CD4-positive, alpha-beta T cell treated with Interleukin-1 beta for 1 hour (primary cell): ENCODE results near the gene GNB4.

Experiments
- DNase-seq, 2 donors: peaks; one replicate each; pipeline ENCODE4 v3.0.0-alpha.2; 2020 to 2022

GNB4 gene

DNA sequence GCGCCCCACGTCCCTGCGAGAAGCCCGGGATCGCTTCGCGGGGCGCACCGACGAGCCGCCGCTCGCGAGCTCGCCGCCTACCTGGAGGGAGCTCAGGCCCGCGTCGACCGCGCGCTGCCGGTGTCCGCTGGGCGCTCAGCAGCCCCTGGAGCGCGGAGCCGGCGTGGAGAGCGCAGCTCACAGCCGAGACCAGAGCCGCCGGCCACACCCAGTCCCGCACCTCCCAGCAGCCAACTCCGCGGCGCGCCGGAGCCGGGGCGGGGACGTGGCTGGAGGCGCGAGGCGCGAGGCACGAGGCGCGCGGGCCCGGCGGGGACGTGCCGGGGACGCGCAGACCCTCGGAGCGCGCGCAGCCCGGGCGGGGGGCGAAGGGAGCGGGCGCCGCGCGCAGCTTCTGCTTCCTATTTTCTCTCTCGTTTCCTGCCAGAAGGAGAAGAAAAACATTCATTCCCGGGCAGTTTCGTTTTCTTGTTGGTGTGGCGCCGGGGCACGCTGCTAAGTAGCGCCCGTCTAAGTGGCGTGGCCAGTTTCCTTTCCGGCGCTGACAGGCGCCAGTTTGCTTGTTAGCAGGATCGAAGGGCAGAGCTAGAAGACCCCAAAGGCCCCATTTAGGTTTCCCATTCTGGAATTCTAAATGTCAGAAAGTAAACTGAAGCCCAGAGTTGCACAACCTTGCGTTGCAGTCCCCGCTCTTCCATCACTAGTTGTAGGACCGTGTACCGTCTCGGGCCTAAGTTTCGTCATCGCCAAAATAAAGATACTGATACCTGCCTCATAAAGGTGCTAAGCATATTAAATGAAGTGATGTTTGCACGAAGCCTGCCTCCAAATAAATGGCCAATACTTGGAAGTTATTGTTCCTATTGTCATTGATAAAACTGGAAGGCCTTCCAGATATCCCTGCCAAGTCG lies at the start of gene GNB4:
TSS of gene GNB4 (minus strand) at position 206 of the 911 bp plus-strand sequence. CDS start 25,270 bp downstream, outside the sequence.
- peak; percentile 38 to 76 for DNase-seq

- DNase-seq: no peak
Measured at GRCh38 chr3:179495483-179495882, 44.2 kb upstream of the GNB4 start.

GRCh38 chr3:179493260-179493659 lies 42.0 kb upstream of the GNB4 start:
- no peak for DNase-seq

DNA sequence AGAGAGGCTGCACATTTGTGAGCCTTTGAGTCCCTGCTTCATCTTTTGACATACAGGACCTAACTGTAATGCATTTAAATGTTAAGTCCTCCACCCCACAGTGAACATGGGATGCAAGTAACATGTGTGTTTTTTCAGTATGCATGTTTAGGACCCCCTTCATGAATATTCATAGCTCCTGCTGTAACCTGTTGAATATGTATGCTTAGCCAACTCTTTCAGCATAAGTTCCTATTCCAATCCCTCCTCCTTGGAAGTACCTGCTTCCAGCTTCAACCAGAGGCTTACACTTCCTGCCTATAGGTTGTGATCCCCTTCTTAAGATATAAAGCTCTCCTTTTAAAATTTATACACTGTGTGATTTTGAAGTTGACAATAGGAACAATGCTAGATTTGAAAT lies 36.9 kb upstream of the GNB4 start:
- DNase-seq: no peak

GRCh38 chr3:179486806-179487205 lies 35.5 kb upstream of the GNB4 start:
- DNase-seq: no peak

DNA sequence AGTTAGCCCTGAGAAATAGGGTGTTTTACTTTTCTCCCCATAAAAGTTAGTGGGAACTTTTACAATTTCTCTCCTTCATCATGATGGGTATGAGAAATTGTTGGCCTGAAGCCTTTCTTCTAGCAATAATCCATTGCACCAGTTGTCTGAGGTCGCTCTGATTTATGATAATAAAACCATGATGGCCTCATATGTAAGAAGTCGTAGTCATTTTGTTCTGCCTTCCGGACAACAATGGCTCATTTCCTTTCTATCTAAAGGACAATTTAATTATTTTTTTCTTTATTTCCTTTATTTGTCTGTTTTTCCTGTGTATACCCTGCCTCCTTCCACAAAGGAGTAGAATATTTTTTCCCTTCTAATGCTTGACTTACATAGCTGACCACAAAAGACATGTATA lies 31.6 kb upstream of the GNB4 start:
- DNase-seq: no peak

DNA sequence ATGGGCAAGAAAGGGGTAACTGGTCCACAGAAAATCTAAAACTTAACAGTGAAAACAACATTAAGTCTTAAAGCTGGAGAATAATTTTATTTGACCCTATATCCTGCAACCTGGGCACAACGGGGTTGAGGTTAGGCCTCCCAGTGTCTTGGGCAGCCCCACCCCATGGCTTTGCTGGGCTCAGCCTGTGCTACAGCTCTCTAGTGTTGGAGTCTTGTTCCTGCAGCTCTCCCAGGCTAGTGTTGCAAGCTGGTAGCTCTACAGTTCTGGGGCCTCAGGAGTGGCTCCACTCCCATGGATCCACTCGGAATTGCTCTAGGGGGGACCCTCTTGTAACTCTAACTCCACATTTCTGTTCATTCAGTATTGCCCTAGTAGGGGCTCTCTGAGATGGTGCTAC lies 24.9 kb upstream of the GNB4 start:
- no peak for DNase-seq

DNA sequence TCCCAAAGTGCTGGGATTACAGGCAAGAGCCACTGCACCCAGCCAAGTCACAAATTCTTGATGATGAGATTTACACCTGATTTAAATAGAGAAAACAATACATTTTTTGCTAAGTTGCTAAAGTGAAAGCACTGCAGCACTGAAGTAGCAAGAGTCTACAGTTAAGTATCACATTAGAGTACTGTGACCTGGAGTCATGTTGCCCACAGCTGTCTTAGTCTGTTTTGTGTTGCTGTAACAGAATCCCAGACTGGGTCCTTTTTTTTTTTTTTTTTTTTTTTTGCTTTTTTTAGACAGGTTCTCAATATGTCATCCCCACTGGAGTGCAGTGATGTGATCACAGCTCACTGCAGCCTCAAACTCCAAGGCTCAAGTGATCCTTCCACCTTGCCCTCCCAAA lies 23.2 kb upstream of the GNB4 start:
- DNase-seq: no peak

GRCh38 chr3:179473565-179473964 lies 22.3 kb upstream of the GNB4 start:
- no peak for DNase-seq

GRCh38 chr3:179464323-179465092 lies 13.2 kb upstream of the GNB4 start:
- DNase-seq: no peak

- DNase-seq: no peak
Measured at GRCh38 chr3:179463319-179463718, 12.0 kb upstream of the GNB4 start.

DNA sequence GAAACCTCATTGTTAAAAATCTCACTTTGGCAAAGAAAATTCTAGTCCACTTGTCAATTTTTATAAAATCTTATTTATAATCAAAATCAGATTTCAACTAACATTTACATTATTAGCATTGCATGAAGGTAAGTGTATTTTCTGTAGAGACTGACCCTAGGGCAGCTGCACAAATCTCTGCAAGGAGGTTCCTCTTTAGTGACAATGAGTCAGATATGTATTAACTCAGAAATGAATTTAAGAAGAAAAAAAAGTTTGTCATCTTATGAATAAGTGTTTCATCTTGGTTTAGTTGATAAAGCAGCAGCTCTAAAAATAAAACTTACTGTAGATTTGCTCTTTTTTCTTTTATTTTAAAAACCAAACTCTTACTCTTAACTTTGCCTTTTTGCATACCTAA lies 9.0 kb upstream of the GNB4 start:
- no peak for DNase-seq

DNA sequence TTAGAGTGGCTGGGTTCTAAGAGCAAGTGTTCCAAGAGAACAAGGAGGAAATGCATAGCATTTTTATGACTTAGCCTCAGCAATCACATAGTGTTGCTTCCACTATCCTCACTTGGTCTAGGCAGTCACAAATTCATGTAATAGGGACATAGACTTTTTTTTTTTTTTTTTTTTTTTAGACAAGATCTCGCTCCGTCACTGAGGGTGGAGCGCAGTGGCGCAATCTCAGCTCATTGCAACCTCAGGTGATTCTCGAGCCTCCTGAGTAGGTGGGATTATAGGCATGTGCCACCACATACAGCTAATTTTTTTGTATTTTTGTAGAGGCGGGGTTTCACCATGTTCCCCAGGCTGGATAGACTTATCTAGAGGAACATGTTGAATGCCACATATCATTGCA lies 4.7 kb upstream of the GNB4 start:
- no peak for DNase-seq

DNA sequence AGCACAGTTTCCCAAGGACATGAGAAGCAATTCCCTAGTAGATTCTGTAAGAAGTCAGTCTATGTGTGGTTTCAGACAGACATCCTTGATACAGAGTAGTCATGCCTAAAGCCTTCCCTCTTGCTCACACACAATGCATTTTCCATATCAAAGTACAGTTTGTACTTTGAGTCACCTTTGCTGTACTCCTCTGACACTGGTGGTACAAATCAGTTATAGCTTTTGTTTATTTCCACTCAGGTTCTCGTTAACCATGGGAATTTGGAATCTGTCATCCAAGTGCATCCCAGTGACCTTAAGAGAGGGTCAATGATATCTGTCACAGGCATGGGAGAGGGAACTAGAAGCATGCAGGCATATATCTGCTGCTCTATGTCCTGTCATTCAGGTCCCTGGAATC lies 3.6 kb upstream of the GNB4 start:
- no peak for DNase-seq

GRCh38 chr3:179453967-179454366 lies 2.7 kb upstream of the GNB4 start:
- no peak for DNase-seq

DNA sequence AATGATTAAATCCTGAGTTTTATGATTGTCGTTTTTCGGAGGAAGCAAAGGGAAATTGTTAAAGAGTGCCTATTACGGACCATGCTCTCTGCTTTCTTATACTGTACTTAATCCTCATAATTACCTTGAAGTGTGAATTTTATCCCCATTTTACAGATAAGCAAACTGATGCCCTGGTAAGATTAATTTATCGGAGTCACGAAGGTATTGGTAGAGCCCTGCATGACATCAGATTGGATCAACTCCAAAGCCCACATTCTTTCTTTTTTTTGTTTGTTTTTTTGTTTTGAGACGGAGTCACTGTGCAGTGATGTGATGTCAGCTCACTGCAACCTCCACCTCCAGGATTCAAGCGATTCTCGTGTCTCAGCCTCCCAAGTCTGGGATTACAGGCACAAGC lies 1.6 kb upstream of the GNB4 start:
- DNase-seq: no peak

DNA sequence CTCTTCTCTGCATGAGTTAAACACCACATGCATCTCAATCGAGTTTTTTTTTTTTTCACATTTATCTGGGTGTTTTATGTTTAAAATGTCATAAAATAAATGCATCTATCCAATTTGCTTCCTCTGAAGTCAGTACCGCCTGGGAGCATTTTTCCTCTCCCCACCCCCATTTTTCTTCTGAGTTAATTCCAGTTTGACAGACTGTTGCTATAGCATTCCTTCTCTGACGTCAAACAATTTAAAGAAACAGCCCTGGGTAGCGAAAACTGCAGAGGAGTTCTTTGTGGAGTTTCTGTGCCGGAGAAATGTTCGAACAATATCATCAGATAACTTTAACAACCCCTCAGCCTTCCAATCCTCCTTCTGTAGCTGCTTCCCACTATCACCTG lies 900 bp upstream of the GNB4 start:
- DNase-seq: no peak

- no peak for DNase-seq
Measured at GRCh38 chr3:179450901-179451264, 387 bp downstream of the GNB4 start.

- DNase-seq: no peak
Measured at GRCh38 chr3:179450261-179450701, 989 bp downstream of the GNB4 start.

GRCh38 chr3:179449636-179450035 lies 1.6 kb downstream of the GNB4 start:
- DNase-seq: no peak

DNA sequence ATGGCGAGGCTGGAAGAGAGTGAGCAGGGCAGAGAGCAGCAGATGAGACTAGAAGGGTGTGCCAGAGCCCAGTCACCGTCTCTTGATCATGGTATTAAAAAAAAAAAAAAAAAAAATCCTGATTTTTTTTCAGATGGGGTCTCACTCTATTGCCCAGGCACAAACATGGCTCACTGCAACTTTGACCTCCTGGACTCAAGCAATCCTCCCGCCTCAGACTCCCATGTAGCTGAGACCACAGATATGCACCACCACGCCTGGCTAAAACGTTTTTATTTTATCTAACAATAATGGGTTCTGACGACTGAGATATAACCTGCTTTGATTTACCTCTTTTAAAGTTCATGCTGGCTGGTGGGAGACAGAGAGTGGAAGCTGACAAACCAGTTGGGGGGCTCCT lies 4.0 kb downstream of the GNB4 start:
- DNase-seq: no peak

- DNase-seq: no peak
Measured at GRCh38 chr3:179446501-179446900, 4.8 kb downstream of the GNB4 start.

DNA sequence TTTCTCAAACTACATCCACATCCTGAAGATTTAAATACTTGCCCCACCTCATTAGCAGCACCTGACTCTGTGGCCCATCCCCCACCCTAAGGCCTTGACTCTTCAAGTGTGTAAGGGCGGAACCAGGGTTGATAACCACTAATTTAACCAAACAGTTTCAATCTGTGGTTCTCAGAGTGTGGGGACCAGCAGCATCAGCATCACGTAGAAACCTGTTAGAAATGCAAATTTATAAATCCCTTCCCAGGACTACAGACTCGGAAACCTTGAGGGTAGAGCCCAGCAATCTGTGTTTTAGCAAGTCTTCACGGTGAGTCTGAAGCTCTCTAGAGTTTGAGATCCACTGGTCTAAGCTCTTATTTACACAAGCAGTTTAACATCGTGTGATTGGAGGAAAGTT lies 12.4 kb downstream of the GNB4 start:
- DNase-seq: peak in 1 of 2 donors; percentile 76

GRCh38 chr3:179436517-179436916 lies 14.8 kb downstream of the GNB4 start:
- no peak for DNase-seq
